Measurements from ENCODE around the gene GLP1R. TPM values are rescaled to one million over a fixed set of nuclear protein-coding genes. Genes with fewer than 3 reads are reported as not detected.
A peak's percentile ranks its signal among the peaks of the same experiment; 100 is the strongest.

The GLP1R gene
- total RNA-seq, 1 donor from 2014 or later = not detected

DNA sequence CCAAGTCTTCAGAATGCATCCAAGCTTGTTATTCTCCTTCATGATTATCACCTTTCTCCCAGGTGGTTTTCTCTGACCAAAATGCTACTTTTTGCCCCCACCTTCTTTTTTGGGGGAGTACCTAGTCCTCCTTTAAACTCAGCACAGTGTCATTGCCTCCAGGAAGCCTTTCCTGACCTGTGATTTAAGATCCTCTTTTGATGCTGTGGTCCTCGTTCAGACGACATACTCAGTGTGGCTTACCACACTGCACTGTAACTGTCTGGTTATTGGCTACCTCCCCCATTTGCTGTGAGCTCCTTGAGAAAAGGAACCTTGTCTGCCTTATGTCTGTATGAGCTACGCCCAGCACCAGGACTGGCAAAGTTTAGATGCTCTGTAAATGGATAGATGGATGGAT lies 51.8 kb downstream of the GLP1R start:
- no peak for DNase-seq
- no peak overlapping the region for H3K4me3 Mint-ChIP-seq (ENCODE audit: unreplicated experiment)

DNA sequence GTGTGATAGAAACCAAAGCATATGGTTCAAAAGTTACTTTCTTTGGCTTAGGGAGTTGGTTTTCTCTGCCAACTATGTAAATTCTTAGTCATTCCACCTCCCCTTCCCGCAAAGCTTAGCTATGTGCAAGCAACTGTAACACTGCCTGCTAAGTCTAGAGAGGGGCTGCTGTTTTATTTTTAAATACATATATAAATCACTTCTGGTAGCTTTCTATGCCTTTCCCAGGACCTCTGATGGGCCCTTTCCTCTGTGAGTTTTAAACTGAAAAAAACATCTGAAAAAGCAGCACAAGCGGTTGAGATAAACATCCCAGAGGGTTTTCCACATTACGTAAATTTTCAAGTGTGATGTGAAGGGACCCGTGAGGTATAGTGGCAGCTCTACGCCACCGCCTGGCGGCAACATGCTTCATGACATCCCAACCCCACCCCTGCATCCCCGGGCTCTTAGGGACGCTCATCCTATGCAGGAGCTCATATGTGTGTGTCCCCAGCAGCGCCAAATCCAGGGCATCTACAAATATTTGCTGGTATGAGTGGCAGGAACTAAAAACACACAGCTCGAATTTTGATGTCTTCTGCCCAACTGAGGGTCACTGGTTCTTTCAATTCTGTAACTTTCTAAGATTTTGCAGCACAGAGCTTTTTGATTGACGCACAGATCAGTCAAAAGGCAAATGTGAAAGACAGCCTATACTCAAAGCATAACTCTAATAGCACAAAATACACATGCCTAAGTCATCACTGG lies 53.7 kb downstream of the GLP1R start:
- Mint-ChIP-seq H3K4me3 (ENCODE audit: unreplicated experiment) (peak overlapping the region; percentile 48), H3K9me3 (ENCODE audit: unreplicated experiment) (peaks cover 2% of the 10 kb centered on the region), H3K27me3 (ENCODE audit: unreplicated experiment) (no peaks in the 10 kb centered on the region), H3K27ac (ENCODE audit: unreplicated experiment) (no peak overlapping the region), H3K4me1 (ENCODE audit: low read depth, unreplicated experiment) (peaks cover 27% of the 10 kb centered on the region), H3K36me3 (ENCODE audit: unreplicated experiment) (no peaks in the 10 kb centered on the region)
- TF ChIP-seq, protein P1, sequence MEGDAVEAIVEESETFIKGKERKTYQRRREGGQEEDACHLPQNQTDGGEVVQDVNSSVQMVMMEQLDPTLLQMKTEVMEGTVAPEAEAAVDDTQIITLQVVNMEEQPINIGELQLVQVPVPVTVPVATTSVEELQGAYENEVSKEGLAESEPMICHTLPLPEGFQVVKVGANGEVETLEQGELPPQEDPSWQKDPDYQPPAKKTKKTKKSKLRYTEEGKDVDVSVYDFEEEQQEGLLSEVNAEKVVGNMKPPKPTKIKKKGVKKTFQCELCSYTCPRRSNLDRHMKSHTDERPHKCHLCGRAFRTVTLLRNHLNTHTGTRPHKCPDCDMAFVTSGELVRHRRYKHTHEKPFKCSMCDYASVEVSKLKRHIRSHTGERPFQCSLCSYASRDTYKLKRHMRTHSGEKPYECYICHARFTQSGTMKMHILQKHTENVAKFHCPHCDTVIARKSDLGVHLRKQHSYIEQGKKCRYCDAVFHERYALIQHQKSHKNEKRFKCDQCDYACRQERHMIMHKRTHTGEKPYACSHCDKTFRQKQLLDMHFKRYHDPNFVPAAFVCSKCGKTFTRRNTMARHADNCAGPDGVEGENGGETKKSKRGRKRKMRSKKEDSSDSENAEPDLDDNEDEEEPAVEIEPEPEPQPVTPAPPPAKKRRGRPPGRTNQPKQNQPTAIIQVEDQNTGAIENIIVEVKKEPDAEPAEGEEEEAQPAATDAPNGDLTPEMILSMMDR (IDR thresholded peaks at IDR 0.05; ENCODE audit: partially characterized antibody, unreplicated experiment) = peak; percentile 73
- peak; percentile 82 for DNase-seq

More for the DNA sequence above, 51.8 kb downstream of the GLP1R start:
- no peaks in the 10 kb centered on the region for H3K27me3 Mint-ChIP-seq (ENCODE audit: unreplicated experiment)
- TF ChIP-seq, protein P1 (IDR thresholded peaks at IDR 0.05; ENCODE audit: partially characterized antibody, unreplicated experiment) = no peak
- peaks cover under 1% of the 10 kb centered on the region for H3K9me3 Mint-ChIP-seq (ENCODE audit: unreplicated experiment)
- H3K27ac Mint-ChIP-seq (ENCODE audit: unreplicated experiment) = no peak overlapping the region
- H3K4me1 Mint-ChIP-seq (ENCODE audit: low read depth, unreplicated experiment) = peaks cover 26% of the 10 kb centered on the region
- H3K36me3 Mint-ChIP-seq (ENCODE audit: unreplicated experiment) = no peaks in the 10 kb centered on the region

DNA sequence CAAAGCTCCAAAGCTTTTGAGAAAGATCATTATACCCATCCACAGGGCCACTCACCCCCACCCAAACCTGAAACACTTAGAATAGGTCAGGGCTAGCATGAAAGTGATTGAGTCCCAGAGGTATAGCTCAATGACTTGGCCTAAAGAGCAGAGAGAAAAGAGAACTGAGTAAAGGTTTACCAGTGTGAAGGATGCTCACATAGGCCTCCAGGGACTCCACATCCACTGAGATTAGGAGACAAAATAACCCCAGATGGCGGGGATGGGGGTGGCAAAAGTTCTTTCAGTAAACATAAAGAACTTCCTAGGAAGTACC lies 54.2 kb downstream of the GLP1R start:
- TF ChIP-seq, protein P1 (IDR thresholded peaks at IDR 0.05; ENCODE audit: partially characterized antibody, unreplicated experiment) = no peak
- H3K27ac Mint-ChIP-seq (ENCODE audit: unreplicated experiment) = no peak overlapping the region
- DNase-seq = no peak
- peak overlapping the region; percentile 48 for H3K4me3 Mint-ChIP-seq (ENCODE audit: unreplicated experiment)
- peaks cover 27% of the 10 kb centered on the region for H3K4me1 Mint-ChIP-seq (ENCODE audit: low read depth, unreplicated experiment)
- H3K36me3 Mint-ChIP-seq (ENCODE audit: unreplicated experiment) = no peaks in the 10 kb centered on the region
- no peaks in the 10 kb centered on the region for H3K27me3 Mint-ChIP-seq (ENCODE audit: unreplicated experiment)
- peaks cover 2% of the 10 kb centered on the region for H3K9me3 Mint-ChIP-seq (ENCODE audit: unreplicated experiment)

DNA sequence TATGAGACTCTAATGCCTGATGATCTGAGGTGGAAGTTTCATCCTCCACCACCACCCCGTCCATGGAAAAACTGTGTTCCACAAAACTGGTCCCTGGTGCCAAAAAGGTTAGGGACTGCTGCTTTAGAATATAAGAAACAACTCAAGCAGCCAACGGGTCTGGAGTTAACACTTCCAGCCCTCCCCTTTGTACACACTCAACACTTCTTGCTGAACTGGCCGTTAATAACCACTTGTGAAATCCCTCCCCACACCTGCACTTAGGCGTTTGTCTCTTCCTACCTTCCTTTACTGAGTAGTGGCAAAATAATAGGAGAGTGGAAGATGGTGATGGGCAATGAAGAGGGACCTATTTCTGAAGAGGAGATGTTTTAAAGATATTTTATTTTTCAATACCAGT lies 55.9 kb downstream of the GLP1R start:
- Mint-ChIP-seq H3K27me3 (ENCODE audit: unreplicated experiment) (no peaks in the 10 kb centered on the region), H3K27ac (ENCODE audit: unreplicated experiment) (no peak overlapping the region), H3K4me1 (ENCODE audit: low read depth, unreplicated experiment) (peaks cover 27% of the 10 kb centered on the region), H3K4me3 (ENCODE audit: unreplicated experiment) (peak overlapping the region; percentile 53), H3K36me3 (ENCODE audit: unreplicated experiment) (no peaks in the 10 kb centered on the region), H3K9me3 (ENCODE audit: unreplicated experiment) (peaks cover 2% of the 10 kb centered on the region)
- DNase-seq = no peak
- TF ChIP-seq, protein P1 (IDR thresholded peaks at IDR 0.05; ENCODE audit: partially characterized antibody, unreplicated experiment) = no peak

DNA sequence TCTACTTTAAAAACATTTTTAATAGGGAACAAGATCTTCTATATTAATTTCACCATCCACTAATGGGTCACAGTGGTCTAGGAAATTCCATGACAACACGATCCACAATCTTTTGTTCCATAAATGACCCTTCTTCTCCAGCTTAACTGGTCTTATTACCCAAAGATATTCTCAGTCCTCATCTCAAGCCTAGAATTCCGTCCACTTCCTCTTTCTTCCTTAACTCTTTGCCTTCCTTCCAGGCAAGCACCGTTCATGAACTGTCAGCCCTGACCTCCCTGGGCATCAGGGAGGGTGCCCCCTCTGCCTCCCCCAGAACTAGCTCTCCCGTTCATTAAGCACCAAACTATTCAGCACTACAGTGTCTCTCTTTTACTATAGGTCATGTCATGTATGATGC lies 58.5 kb downstream of the GLP1R start:
- H3K9me3 Mint-ChIP-seq (ENCODE audit: unreplicated experiment) = peaks cover 2% of the 10 kb centered on the region
- TF ChIP-seq, protein P1 (IDR thresholded peaks at IDR 0.05; ENCODE audit: partially characterized antibody, unreplicated experiment) = no peak
- no peak for DNase-seq
- no peaks in the 10 kb centered on the region for H3K27me3 Mint-ChIP-seq (ENCODE audit: unreplicated experiment)
- H3K27ac Mint-ChIP-seq (ENCODE audit: unreplicated experiment) = no peak overlapping the region
- H3K4me1 Mint-ChIP-seq (ENCODE audit: low read depth, unreplicated experiment) = peaks cover 27% of the 10 kb centered on the region
- H3K36me3 Mint-ChIP-seq (ENCODE audit: unreplicated experiment) = no peaks in the 10 kb centered on the region
- H3K4me3 Mint-ChIP-seq (ENCODE audit: unreplicated experiment) = no peak overlapping the region

Measured in glutamatergic neuron (in vitro differentiated cells).